Head of caudate nucleus (tissue), 42 donors: ENCODE measurements around the gene ARHGAP4.
A peak's percentile ranks its signal among the peaks of the same experiment; 100 is the strongest.

Experiments used
- DNase-seq, 42 donors: peaks; one replicate each; pipeline versions ENCODE4 v3.0.0 to v3.0.0-alpha.2; 2020 to 2021; ENCODE audit warnings: mixed read lengths in 7 of 42
- intact Hi-C: fragments of 100-400 bp; cut with DNase I; formaldehyde crosslinking; loops from one replicate; pipeline ENCODE4 v1.15.0; 2022

The ARHGAP4 gene

GRCh38 chrX:153950127-153950526 is 24.1 kb upstream of the ARHGAP4 start:
- no peak for DNase-seq
- intact Hi-C loops: no loop called here

GRCh38 chrX:153948847-153949805 is 23.1 kb upstream of the ARHGAP4 start:
- intact Hi-C loops: no loop called here
- DNase-seq: peak in 24 of 42 donors; percentile 22 to 73 (median 55)

GRCh38 chrX:153948002-153948466 is 22.0 kb upstream of the ARHGAP4 start:
- intact Hi-C loops: no loop called here
- no peak for DNase-seq

GRCh38 chrX:153947009-153947769 is 21.1 kb upstream of the ARHGAP4 start:
- peak in 41 of 42 donors; percentile 35 to 85 (median 74) for DNase-seq
- intact Hi-C loops: loop anchor here (2.0 kb wide), 1 partner anchor 182 kb away; the partner anchor contains the start of gene PLXNB3

- intact Hi-C loops: loop anchor here (2.0 kb wide), 1 partner anchor 181 kb away; the partner anchor contains the start of gene PLXNB3
- no peak for DNase-seq
Measured at GRCh38 chrX:153945956-153946943, 20.2 kb upstream of the ARHGAP4 start.

GRCh38 chrX:153944800-153945150 is 18.7 kb upstream of the ARHGAP4 start:
- intact Hi-C loops: no loop called here

GRCh38 chrX:153944140-153944799 is 18.2 kb upstream of the ARHGAP4 start, which contains the start of gene RENBP:
Gene RENBP, minus strand, starts transcription at chrX:153944643. Its CDS starts 33 bp downstream, at chrX:153944610.
- DNase-seq: peak; percentile 49 to 80 (median 70)
- intact Hi-C loops: no loop called here

More at GRCh38 chrX:153944800-153945150, 18.7 kb upstream of the ARHGAP4 start:
- DNase-seq: no peak

- intact Hi-C loops: no loop called here
- no peak for DNase-seq
Measured at GRCh38 chrX:153941336-153942252, 15.5 kb upstream of the ARHGAP4 start.

- intact Hi-C loops: no loop called here
- DNase-seq: no peak
Measured at GRCh38 chrX:153939573-153939972, 13.5 kb upstream of the ARHGAP4 start.

- intact Hi-C loops: no loop called here
- no peak for DNase-seq
Measured at GRCh38 chrX:153938226-153938786, 12.2 kb upstream of the ARHGAP4 start.

- DNase-seq: no peak
- intact Hi-C loops: no loop called here
Measured at GRCh38 chrX:153937056-153937455, 11.0 kb upstream of the ARHGAP4 start.

GRCh38 chrX:153935326-153935851 is 9.3 kb upstream of the ARHGAP4 start:
- intact Hi-C loops: no loop called here
- no peak for DNase-seq

GRCh38 chrX:153934762-153935325 is 8.8 kb upstream of the ARHGAP4 start, which contains the start of gene NAA10:
Gene NAA10, minus strand, starts transcription at chrX:153935037. Its CDS starts 133 bp downstream, at chrX:153934904.
- DNase-seq: peak in 40 of 42 donors; percentile 27 to 81 (median 66)
- intact Hi-C loops: no loop called here

GRCh38 chrX:153934148-153934761 is 8.2 kb upstream of the ARHGAP4 start:
- intact Hi-C loops: no loop called here
- no peak for DNase-seq

- no peak for DNase-seq
- intact Hi-C loops: no loop called here
Measured at GRCh38 chrX:153933748-153934147, 7.7 kb upstream of the ARHGAP4 start.
